K562 (cell line): Measurements from ENCODE around the gene CDH3. TPM values are rescaled to one million over a fixed set of nuclear protein-coding genes. Genes with fewer than 3 reads are reported as not detected.

Experiments
- CREB3 ChIP-seq: fragments of 450-650 bp; conservative IDR thresholded peaks from 2 replicates; pipeline ENCODE4 v1.6.1; 2016; ENCODE audit warnings: missing genetic modification characterization, low read depth, mild to moderate bottlenecking, missing compliant biosample characterization, moderate library complexity
- FOXP4 ChIP-seq: sonication (generic); formaldehyde crosslinking; IDR thresholded peaks from 2 replicates; pipeline ENCODE4 v1.8.0; 2022; ENCODE audit warnings: mild to moderate bottlenecking, missing genetic modification reagents, borderline replicate concordance
- GABPB1 ChIP-seq: sonication (generic); formaldehyde crosslinking; IDR thresholded peaks from 2 replicates; pipeline ENCODE4 v1.8.0; 2022; ENCODE audit warnings: mild to moderate bottlenecking, missing genetic modification reagents
- HDAC3 ChIP-seq: fragments of 450-650 bp; IDR thresholded peaks from 2 replicates; pipeline ENCODE4 v1.6.1; 2018; ENCODE audit warnings: borderline replicate concordance, mild to moderate bottlenecking, moderate library complexity; ENCODE audit not compliant: partially characterized antibody
- PREB ChIP-seq: sonication (generic); formaldehyde crosslinking; IDR thresholded peaks from 2 replicates; pipeline ENCODE4 v1.8.1; 2023; ENCODE audit warnings: mild to moderate bottlenecking, missing genetic modification reagents
- TAF1 ChIP-seq: IDR thresholded peaks from 2 replicates; pipeline ENCODE4 v1.6.1; 2011; ENCODE audit warnings: mild to moderate bottlenecking, low read length, moderate library complexity; ENCODE audit not compliant: insufficient read depth, control insufficient read depth, severe bottlenecking; ENCODE audit errors: extremely low read depth
- ZNF174 ChIP-seq: fragments of 250-450 bp; sonication (Bioruptor Pico); IDR thresholded peaks from 2 replicates; pipeline ENCODE4 v1.4.0; 2020; ENCODE audit warnings: mild to moderate bottlenecking
- ZNF354B ChIP-seq: fragments of 250-450 bp; sonication (Bioruptor Pico); IDR thresholded peaks from 2 replicates; pipeline ENCODE4 v1.4.0; 2020
- ZNF764 ChIP-seq: fragments of 250-450 bp; sonication (Bioruptor Pico); IDR thresholded peaks from 2 replicates; pipeline ENCODE4 v1.4.0; 2020; ENCODE audit warnings: low read depth, mild to moderate bottlenecking, moderate library complexity
- polyA plus RNA-seq, 8 experiments: library from polyadenylated mRNA; depleted of rRNA in 4 of 8; stranded (reverse) in 5 of 8; unstranded in 3 of 8; fragments of >200 nt; fragmentation: Nextera tagmentation in 2 of 8; fragmentation: Illumina TruSeq in 1 of 8; extraction: Ambion mirVana in 2 of 8; extraction: Trizol in 1 of 8; gene quantifications; 2 replicates each; pipeline versions ENCODE4 v1.2.1 to v1.2.3, GENCODE V29; 2011 to 2014; ENCODE audit warnings: inconsistent platforms in 1 of 8, missing spikeins in 1 of 8
- total RNA-seq, 7 experiments: library from RNA; depleted of rRNA in 6 of 7; stranded (reverse); fragments of >200 nt in 6 of 7; fragmentation: Illumina TruSeq in 2 of 7; extraction: Trizol in 2 of 7; gene quantifications; 2 replicates each; pipeline versions ENCODE4 v1.2.1 to v1.2.3, GENCODE V29; 2011 to 2021; ENCODE audit warnings: low replicate concordance in 1 of 7

Gene CDH3
- total and polyA plus RNA-seq, 9 of the 15 experiments (the other 6 are each of a cell fraction or from before 2014, with no cell fraction given): 0.06 to 0.09 TPM; not detected in 7

GRCh38 chr16:68665501-68665900 is 20.4 kb downstream of the CDH3 start (continued):
- TF ChIP-seq CREB3: no peak
- no peak for TF ChIP-seq ZNF354B (CRISPR knock-in tag)
- no peak for TF ChIP-seq ZNF764
- TF ChIP-seq GABPB1 (CRISPR knock-in tag): no peak
- TF ChIP-seq TAF1: no peak
- no peak for TF ChIP-seq PREB (CRISPR knock-in tag)
- TF ChIP-seq HDAC3: no peak
- no peak for TF ChIP-seq FOXP4 (CRISPR knock-in tag)
- TF ChIP-seq ZNF174 (CRISPR knock-in tag): no peak
